ENCODE measurements around the gene MARCHF2.
"Not testable (repeated sequence)": the region's sequence is repeated elsewhere in the genome, so short reads cannot be mapped to it uniquely, and the experiment has no call there.

MARCHF2 gene

GRCh38 chr19:8377598-8377997, 35.5 kb upstream of the MARCHF2 start:
- TF ChIP-seq TAF1 (IDR thresholded peaks at IDR 0.05; ENCODE audit: borderline replicate concordance, low read depth, low read length): no peak
- TF ChIP-seq POLR2AphosphoS5 (IDR thresholded peaks at IDR 0.05; ENCODE audit: low read depth, low read length): no peak
- no peak for TF ChIP-seq POLR2A (IDR thresholded peaks at IDR 0.05; ENCODE audit: low read depth, low read length)
- no peak for DNase-seq (ENCODE audit: insufficient read length)
- FAIRE-seq: no peak

DNA sequence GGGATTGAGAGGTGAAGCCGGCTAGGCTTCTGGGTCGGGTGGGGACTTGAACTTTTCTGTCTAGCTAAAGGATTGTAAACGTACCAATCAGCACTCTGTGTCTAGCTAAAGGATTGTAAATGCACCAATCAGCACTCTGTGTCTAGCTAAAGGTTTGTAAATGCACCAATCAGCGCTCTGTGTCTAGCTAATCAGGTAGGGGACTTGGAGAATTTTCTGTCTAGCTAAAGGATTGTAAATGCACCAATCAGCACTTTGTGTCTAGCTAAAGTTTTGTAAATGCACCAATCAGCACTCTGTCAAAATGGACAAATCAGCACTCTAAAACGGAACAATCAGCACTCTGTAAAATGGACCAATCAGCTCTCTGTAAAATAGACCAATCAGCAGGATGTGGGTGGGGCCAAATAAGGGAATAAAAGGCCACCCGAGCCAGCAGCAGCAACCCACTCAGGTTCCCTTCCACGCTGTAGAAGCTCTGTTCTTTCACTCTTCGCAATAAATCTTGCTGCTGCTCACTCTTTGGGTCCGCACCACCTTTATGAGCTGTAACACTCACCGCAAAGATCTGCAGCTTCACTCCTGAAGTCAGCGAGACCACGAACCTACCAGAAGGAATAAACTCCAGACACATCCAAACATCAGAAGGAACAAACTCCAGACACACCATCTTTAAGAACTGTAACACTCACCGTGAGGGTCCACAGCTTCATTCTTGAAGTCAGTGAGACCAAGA, 33.8 kb upstream of the MARCHF2 start:
- not testable (repeated sequence) for FAIRE-seq; DNase-seq (ENCODE audit: insufficient read length)

DNA sequence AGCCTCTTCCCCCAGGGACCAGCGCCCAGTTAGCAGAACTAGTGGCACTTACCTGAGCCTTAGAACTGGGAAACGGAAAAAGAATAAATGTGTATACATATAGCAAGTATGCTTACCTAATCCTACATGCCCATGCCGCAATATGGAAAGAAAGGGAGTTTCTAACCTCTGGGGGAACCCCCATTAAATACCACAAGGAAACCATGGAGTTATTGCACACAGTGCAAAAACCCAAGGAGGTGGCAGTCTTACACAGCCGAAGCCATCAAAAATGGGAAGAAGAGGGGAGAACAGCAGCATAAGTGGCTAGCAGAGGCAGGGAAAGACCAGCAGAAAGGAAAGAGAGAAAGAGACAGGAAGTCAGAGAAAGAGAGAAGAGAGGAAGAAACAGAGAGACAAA, 28.5 kb upstream of the MARCHF2 start:
- not testable (repeated sequence) for FAIRE-seq; DNase-seq (ENCODE audit: insufficient read length)

DNA sequence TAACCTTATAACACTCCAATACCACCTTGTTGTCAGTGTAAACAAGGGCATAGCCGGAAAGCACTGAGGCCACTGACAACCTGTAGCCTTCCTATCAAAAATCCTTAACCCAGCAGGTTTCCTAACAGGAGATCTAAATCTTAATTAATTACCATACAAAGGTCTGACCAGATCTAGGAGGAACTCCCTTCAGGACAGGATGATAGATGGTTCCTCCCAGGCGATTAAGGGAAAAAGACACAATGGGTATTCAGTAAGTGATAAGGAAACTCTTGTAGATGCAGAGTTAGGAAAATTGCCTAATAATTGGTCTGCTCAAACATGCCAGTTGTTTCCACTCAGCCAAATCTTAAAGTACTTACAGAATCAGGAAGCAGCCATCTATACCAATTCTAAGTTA, 28.0 kb upstream of the MARCHF2 start:
- not testable (repeated sequence) for FAIRE-seq; DNase-seq (ENCODE audit: insufficient read length)

GRCh38 chr19:8385566-8385965, 27.5 kb upstream of the MARCHF2 start:
- FAIRE-seq; DNase-seq (ENCODE audit: insufficient read length): not testable (repeated sequence)

DNA sequence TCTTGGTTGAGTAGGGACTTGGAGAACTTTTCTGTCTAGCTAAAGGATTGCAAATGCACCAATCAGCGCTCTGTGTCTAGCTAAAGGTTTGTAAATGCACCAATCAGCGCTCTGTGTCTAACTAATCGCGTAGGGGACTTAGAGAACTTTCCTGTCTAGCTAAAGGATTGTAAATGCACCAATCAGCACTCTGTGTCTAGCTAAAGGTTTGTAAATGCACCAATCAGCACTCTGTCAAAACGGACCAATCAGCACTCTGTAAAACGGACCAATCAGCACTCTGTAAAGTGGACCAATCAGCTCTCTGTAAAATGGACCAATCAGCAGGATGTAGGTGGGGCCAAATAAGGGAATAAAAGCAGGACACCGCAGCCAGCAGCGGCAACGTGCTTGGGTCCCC, 26.7 kb upstream of the MARCHF2 start:
- DNase-seq (ENCODE audit: insufficient read length); FAIRE-seq: not testable (repeated sequence)

- no peak for DNase-seq (ENCODE audit: insufficient read length)
- FAIRE-seq: no peak
- TF ChIP-seq POLR2AphosphoS5 (IDR thresholded peaks at IDR 0.05; ENCODE audit: low read depth, low read length) (no peak), POLR2A (IDR thresholded peaks at IDR 0.05; ENCODE audit: low read depth, low read length) (no peak), TAF1 (IDR thresholded peaks at IDR 0.05; ENCODE audit: borderline replicate concordance, low read depth, low read length) (no peak)
Measured at GRCh38 chr19:8386990-8387389, 26.1 kb upstream of the MARCHF2 start.

- DNase-seq (ENCODE audit: insufficient read length) (no peak), FAIRE-seq (no peak)
- TF ChIP-seq TAF1 (IDR thresholded peaks at IDR 0.05; ENCODE audit: borderline replicate concordance, low read depth, low read length) (no peak), POLR2AphosphoS5 (IDR thresholded peaks at IDR 0.05; ENCODE audit: low read depth, low read length) (no peak), POLR2A (IDR thresholded peaks at IDR 0.05; ENCODE audit: low read depth, low read length) (no peak)
Measured at GRCh38 chr19:8387688-8388611, 25.2 kb upstream of the MARCHF2 start.

GRCh38 chr19:8388612-8388958, 24.5 kb upstream of the MARCHF2 start:
- no peak for FAIRE-seq
- no peak for DNase-seq (ENCODE audit: insufficient read length)
- TF ChIP-seq TAF1 (IDR thresholded peaks at IDR 0.05; ENCODE audit: borderline replicate concordance, low read depth, low read length) (no peak), POLR2AphosphoS5 (IDR thresholded peaks at IDR 0.05; ENCODE audit: low read depth, low read length) (no peak), POLR2A (IDR thresholded peaks at IDR 0.05; ENCODE audit: low read depth, low read length) (no peak)

GRCh38 chr19:8389891-8390616, 23.1 kb upstream of the MARCHF2 start, which contains the start of gene RAB11B:
TSS of gene RAB11B (plus strand) at chr19:8390360. CDS start at chr19:8390417, 57 bp downstream.
- TF ChIP-seq POLR2AphosphoS5 (IDR thresholded peaks at IDR 0.05; ENCODE audit: low read depth, low read length) (no peak), POLR2A (IDR thresholded peaks at IDR 0.05; ENCODE audit: low read depth, low read length) (peak; percentile 17; the same call in 1 of the 2 replicates), TAF1 (IDR thresholded peaks at IDR 0.05; ENCODE audit: borderline replicate concordance, low read depth, low read length) (no peak; the same call in 1 of the 2 replicates)
- FAIRE-seq (peak; percentile 98), DNase-seq (ENCODE audit: insufficient read length) (peak; percentile 96)

- DNase-seq (ENCODE audit: insufficient read length) (peak; percentile 90), FAIRE-seq (no peak)
- TF ChIP-seq POLR2A (IDR thresholded peaks at IDR 0.05; ENCODE audit: low read depth, low read length): no peak
- no peak for TF ChIP-seq TAF1 (IDR thresholded peaks at IDR 0.05; ENCODE audit: borderline replicate concordance, low read depth, low read length)
- TF ChIP-seq POLR2AphosphoS5 (IDR thresholded peaks at IDR 0.05; ENCODE audit: low read depth, low read length): no peak
Measured at GRCh38 chr19:8390617-8390981, 22.5 kb upstream of the MARCHF2 start.

- FAIRE-seq (no peak), DNase-seq (ENCODE audit: insufficient read length) (no peak)
- TF ChIP-seq POLR2A (IDR thresholded peaks at IDR 0.05; ENCODE audit: low read depth, low read length): no peak
- no peak for TF ChIP-seq TAF1 (IDR thresholded peaks at IDR 0.05; ENCODE audit: borderline replicate concordance, low read depth, low read length)
- no peak for TF ChIP-seq POLR2AphosphoS5 (IDR thresholded peaks at IDR 0.05; ENCODE audit: low read depth, low read length)
Measured at GRCh38 chr19:8391198-8392016, 21.7 kb upstream of the MARCHF2 start.
